ENCODE results near the gene AQP4.

The AQP4 gene, protein sequence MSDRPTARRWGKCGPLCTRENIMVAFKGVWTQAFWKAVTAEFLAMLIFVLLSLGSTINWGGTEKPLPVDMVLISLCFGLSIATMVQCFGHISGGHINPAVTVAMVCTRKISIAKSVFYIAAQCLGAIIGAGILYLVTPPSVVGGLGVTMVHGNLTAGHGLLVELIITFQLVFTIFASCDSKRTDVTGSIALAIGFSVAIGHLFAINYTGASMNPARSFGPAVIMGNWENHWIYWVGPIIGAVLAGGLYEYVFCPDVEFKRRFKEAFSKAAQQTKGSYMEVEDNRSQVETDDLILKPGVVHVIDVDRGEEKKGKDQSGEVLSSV

DNA sequence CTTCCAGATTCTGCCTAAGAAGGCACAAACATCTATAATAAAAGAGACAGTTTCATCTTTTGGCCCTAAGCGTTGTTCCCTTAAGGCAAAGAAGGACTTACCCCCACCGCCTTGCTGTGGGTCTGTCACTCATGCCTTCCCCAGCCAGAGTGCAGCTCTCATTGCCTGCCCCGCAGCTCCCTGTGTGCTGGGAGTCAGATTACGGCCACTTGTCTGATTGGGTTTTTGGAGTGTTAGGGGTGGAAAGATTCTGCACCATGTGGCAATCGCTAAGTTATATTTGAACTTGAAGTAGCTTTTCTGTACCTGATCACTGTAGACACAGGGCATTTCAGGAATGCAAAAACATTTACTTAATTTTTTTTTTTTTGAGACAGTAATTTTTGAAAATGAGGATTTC is at the start of gene AQP4:
Gene AQP4, minus strand, starts transcription at position 151 of the 400 bp plus-strand sequence. Its CDS starts 18 bp downstream, at position 133.
- DNase-seq: no peak

DNA sequence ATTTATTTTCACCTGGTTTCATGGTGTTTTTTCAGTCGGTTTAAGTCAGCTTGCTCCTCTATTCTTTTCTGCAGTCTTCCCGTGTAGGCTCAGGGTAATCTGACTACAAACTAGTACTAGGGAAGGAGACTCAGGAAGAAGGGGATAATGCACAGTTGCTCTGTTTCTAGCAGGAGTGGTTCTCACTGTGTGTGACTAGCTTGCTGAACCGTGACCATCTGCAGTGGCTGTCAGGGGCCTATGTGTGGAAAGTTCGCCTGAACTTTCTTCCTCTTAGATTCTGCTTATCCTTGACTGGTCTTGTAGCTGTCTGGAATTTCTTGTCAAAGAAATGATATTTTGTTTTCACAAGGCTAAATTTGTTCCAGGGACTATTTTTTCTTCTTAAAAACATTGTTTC is 46.3 kb upstream of the AQP4 start:
- DNase-seq: no peak

DNA sequence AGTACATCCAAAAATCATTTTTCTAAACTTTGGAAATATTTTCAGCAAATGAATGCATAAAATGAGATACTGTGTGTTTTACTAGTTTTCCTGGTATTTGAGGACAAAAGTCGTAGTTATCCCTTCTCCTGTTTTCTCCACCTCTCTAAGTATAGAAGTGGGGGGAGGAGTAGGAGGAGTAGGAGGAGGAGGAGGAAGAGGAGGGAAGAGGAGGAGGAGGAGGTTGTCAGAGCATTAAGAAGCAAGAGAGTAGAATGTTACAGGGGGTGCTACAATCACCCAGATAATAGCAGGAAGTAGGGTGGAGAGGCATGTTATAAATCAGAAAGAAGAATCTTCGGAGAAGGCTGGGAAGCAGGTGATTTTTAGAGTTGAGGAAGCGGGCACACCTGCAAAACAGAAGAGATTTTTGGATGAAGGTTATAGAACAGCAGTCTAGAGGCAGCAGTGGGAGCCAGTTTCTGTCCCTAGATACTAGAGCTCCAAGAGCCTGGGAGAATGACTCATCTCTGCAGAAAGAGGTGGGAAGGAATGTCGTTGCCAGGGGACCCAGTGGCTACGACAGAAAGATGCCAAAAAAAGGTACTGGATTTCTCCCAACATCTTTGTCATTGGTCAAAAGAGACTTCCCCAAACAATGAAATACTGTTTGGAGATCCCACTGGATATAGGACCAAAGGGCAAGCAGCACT is 44.2 kb upstream of the AQP4 start:
- DNase-seq: no peak

DNA sequence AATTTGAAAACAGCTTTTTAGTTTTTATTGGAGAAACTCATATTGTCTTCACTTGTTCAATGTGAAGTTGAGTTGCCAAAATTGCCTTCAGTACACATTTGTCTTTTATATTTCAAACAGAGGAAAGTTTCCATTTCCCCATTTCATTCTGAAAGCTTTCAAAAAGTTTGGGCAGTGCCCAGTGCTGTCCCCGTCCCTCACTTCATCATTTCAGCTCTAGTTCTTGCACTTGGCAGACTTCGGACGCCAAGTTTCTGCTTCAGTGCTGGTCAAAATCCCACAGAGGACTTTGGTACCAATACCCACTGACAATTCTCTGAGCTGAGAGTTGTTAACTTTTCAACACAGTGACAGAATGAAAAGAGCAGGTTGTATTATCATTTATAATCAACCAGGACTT is 43.4 kb upstream of the AQP4 start:
- no peak for DNase-seq

DNA sequence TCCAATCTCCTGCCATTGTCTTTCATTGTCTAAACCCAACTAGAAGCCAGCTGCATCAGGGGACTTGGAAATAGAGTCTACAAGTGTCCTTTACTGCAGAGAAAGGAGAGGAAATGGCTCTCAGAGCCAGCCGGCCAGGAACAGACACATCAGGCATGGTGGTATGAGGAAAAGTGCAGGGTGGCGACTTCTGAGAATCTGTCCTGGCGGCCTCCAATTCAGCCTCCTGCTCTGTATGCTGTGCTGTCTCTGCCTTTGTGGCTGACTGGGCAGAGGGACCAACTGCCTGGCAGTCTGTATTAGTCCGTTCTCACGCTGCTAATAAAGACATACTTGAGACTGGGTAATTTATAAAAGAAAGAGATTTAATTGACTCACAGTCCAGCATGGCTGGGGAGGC is 36.8 kb upstream of the AQP4 start:
- DNase-seq: no peak

DNA sequence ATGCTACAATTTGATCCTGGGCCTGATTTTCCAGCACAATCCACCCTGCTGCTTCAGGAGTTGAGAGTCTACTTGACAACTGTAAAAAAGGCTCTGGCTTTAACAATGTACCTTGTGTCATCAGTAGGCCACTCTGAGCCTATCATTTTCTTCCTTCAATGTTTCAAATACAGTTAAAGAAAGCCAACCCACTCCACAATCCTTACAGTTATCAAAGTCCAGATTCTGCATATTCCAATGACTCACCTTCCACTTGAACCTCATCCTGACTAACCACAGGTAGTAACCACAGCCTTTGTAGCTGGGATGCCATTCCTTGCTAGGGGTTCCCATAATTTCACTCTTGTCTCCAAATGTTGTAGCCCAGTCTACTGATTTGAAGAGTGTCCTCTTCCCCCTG is 35.5 kb upstream of the AQP4 start:
- no peak for DNase-seq

DNA sequence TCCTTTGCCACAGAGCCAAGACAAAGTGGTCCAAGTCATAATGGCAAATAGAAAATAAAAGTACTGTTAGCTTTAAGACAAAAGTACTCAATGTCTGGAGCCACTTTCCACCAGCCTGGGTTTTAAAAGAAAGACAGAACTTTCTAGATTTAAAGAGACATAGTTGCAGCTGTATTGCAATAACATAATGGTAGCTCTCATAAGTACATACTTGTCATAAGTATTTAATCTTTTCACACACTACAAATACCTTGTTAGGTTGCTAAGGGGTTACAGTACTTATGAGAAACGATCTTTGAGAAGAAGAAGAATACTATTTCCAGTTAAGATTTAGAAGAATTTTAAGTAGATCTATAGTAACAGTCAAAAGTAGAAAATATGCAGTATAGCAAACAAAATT is 28.9 kb upstream of the AQP4 start:
- no peak for DNase-seq

DNA sequence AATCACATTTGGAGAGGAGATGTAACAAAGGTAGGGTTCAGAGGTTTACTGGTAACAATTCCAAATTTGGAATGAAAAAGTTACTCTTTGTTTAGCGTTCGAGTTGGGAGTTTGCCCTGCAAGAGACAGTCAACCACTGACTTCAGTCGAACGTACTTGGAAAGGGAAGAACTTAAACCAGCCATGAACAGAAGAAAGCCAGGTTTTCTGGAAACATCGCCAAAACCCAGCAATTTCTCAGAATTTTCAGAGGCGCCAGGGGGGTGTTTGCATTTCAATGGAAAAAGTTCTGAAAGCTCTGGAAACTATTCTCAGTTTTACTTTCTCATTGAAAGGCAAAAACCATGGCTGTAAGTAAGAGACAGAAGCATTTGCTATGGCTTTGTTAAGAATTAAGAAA is 28.5 kb upstream of the AQP4 start:
- no peak for DNase-seq

DNA sequence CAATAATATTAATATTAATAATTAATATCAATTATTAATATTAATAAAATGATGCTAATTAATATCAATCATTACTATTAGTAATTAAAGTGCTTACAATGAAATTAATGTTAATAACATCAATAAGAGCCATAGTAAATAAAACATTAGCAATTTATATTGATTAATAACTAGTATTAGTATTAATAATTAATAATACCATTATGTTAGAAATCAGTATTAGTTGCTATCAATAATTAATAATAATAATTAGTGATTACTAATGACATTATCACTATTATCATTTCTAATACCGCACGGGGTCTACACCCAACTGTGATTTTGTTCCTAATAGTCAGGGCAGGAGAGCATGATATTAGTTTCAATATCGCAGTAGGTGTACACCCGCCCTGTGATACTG is 22.8 kb upstream of the AQP4 start:
- DNase-seq: no peak

DNA sequence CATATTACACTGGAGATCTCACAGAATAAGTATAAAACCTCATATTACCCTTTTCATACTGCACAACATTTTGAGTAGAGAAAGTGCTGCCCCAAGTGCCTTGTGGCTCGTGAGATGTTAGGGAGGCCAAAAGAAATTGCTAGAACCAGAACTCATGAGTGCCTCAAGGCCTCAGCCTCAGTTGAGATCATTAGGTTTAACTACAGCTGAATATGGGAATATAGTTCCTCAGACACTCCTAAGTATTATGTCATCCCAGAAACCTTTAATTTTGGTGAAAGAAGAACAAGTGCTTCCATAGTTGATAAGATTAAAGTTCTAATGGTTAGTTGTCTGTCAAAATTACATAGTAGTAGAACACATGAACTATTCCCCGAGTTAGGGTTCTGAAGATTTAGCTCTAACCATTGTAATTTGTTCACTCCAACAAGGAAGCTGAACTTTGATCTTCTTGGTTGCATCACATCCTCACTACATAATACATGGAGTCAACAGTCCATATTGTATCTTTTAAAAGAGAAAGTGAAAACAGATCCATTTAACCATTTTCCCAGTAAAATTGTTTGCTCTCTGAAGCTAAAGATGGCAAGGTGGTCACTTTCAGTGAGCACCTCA is 9.6 kb upstream of the AQP4 start:
- no peak for DNase-seq

DNA sequence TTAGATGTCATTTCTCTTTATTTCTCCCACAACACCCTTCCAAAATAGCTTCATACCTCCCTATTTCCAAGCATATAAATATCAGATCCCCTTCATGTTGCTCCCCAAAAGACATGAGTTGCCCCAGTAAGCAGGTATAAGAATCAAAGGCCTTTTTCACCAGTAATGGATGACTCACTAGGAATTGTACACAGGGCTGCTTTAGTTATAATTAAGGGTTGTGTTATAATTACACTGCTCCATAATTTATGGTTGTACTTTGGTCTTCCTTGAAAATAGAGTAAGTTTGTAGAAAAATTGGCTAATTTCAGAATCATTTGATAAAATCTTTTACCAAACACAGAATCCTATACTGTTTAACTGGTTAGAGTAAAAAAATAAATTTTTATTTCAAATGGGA is 8.8 kb upstream of the AQP4 start:
- no peak for DNase-seq

DNA sequence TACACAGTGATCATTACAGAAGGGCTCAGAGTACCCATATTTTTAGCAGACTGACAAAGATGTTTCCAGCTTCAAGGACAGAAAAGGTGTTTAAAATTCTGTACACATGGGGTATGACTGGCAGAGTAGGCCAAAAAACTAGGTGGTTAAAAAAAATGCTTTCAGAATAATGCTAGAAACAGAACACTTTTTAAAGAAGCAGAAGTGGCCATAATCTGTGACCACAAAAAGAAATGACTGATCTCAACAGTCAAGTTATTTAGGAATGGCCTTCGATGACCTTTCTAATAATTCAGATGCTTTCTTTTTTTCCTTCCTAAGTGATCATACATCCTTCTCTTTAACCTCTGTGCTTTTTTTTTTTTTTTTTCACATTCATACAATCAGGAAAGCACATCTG is 4.1 kb upstream of the AQP4 start:
- no peak for DNase-seq

DNA sequence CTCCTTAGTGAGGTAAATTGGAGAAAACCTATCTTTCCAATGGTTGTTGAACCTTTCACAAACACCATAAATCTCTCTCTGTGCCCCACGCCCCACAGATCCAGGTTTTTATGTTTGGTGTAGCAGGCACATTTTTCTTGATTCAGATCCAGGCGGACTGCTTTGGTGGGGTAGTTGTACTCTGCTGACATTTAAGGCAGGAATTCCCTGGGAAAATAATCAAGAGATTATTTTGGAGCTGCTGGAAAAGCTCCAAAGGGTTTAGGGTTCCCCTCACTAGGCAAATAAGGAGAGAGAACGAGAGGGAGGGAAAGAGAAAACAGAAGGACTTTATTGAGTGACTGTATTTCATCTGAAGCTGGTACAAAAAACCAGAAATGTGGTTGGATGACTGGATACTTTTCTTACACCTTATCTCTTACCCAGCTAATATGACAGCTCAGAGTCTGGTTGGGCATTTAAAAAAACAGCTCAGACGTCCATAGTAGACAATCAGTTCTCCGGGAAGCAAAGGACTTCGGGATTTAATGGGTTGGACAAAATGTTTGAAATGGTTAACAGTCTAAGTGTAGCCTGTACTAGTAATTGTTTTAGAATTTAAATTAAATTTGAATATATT is 3.6 kb upstream of the AQP4 start:
- DNase-seq: no peak

DNA sequence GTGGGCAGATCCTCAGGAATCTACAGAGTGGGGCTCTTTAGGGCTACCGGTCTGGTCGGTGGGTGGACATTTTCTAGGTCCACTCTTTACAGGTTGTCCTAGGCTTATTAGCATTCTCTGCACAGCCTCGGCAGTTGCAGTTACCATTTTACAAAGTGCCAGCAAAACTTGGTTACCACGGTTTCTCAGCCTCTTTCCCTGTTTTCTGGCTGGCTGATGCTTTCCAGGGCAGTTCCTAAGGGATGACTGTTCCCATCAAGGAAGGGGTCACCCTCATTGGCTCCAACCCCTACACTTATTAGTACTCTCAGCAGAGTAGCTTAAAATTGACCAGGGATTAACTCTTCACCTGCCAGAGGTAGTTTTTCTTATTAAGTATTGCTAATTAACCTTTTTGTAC is 2.0 kb upstream of the AQP4 start:
- DNase-seq: no peak

DNA sequence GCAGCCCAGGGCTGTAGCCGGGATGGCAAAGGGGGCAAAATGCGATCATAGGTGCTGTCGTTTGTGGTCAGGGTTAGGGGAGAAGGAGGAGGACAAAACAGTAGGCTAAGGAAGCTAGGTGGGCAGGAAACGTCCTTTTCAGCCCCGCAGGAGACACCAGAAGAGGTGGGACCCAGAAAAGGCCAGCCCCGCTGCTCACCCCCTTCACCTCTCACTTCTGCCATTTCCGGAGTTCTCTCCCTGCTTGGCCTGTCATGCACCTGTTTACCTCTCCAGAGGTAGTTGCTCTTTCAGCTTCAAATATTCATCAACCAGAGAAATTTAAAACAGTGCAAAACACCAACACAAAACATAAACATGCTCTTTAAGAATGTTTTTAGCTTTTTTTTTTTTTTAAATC is 849 bp downstream of the AQP4 start:
- no peak for DNase-seq

DNA sequence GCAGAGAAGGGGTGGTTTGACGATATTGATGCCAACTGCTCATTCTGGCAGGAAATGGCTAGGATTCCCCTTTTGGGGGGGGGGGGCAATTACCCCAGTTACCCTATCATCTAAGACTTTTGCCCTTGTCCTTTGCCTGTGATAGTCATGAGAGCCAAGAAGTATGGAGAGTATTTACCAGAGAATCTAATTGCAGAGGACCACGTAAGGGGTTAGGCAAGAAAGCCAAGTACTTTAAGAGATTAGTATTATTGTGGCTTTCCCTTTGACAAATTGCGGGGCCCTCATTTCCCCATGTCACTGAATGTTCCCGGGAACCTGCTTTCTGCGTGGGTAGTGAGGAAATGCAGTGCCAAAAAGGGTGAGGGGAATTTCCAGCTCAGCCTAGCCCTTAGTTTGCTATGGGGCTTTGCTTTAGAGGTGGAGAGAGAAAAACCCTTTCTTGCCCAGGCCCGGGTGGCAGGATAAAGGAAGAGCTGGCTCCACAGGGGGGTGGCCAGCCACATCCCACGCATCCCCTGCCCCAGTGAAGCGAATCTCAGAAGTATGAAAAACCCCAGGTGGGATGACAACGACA is 1.5 kb downstream of the AQP4 start:
- no peak for DNase-seq

DNA sequence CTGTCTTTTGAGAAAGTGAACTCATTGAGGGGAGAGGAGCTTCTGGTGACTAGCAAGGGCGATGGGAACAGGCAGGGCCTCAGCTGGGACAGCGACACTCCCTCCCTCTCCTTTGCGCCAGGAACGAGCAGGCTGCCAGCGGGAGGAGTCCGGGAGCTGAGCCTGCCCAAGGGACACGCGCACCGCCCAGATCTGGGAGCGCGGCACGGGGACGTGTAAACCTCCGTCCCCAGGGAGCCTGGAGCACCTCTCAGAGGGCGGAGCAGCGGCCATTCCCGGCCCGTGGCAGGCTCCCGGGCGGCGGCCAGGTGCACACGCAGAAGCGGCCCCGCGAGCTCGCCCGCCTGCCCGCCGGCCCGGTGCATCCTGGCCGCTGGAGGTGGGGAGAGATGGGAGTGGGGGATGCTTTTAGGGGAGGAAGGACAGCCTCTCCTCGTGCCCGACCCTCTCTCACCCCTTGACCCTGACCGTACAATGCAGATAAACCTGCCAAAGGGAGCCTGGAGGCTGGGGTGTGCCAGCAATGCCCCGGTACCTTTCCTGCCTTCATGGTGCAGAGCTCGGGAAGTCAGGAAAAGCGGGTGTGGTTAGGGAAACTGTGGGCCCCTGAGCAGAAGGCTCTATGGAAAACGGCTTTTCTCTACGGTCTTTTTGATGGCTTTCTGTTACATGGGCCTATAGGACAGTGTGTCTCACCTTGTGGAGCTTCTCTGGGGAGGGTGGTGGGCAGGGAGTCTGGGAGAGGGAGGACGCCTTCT is 2.2 kb downstream of the AQP4 start:
- no peak for DNase-seq

DNA sequence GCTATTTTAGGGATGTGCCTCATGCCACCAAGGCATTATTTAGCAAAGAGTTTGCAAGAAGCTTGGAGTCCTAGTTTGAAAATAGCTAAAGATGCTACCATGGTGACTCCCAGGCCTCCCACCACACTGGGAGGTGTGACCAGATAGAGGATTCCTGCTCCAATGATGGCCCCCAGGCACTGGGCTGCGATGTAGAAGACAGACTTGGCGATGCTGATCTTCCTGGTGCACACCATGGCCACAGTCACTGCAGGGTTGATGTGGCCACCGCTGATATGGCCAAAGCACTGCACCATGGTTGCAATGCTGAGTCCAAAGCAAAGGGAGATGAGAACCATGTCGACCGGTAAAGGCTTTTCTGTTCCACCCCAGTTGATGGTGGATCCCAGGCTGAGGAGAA is 3.4 kb downstream of the AQP4 start:
- no peak for DNase-seq

DNA sequence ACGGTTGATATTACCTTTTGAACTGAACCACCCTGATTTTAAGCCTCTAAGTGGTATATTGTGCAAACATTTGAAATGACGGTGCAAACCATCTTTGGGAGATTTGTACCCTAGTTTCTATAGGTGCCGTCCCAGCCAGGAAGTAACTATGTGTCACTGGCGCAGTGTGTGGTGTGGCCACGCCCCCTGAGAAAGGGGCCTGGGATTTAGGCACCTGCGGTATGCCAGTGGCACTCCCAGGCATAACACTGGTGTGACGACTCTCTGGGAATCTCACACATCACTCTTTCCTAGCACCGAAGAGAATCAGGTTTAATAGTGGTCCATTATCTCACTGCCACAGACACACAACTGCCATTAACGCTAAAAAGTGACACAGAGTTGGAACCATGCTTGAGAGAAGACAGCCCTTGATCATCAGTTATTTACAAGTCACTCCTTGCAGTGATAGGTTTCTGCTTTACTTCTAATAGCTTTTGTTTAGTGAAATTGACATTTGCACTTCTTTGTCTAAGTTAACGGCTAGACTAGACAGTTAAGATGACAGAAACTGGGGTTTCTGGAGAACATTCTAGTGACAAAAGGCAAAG is 11.1 kb downstream of the AQP4 start:
- no peak for DNase-seq

DNA sequence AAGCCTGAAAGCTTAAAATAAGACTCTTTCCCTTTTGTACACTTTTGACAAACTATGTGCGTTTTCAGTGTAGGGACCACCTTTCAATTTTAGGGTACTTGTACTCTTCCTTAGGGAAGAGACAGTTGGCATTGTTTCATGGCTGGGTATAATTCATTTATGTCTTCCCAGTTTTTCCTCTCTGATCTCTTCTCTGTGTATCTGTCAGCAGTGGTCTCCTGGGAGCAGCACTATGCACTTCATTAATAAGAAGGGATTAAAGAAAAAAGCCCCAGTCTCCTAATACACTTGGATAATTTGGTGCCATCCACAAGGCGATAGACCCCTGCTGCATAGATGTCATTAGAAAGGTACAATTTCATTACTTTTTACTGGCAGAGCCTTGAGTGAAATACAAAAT is 12.1 kb downstream of the AQP4 start:
- DNase-seq: no peak

DNA sequence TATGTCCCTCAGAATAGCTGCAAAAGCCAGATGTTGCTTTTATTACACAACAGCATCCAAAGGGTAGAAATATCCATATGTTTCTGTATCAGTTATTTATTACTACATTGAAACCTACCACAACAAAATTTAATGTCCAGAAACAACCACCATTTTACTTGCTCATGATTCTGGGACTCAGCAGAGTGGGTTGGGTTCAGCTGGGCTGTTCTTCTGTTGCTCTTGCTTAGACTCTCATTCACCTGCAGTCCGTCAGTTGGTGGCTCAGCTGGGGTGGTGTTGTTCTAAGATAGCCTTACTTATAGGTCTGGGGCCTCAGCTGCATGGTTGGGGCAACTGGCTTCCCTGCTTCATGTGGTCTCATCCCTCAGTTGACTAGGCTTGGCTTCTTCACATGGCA is 21.7 kb downstream of the AQP4 start:
- no peak for DNase-seq

DNA sequence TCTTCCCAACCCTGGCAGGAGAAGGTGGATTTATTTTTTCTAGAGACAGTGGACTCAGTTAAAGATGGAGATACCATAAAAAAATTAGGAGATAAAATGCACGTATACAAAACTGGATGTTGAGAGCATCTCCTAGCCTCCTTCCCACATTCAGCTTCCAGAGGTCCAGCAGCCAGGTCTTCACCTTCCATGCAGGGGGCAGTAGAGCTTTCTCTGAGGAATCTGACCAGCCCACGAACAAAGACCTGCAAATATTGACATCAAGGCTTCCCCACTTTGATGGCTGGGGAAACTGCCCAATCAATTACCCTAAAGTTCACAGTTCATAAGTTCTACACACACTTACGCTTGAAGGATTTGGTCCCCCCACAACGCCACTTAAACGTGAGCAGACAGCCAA is 24.5 kb downstream of the AQP4 start:
- no peak for DNase-seq

Measured in fibroblast of upper back skin (primary cell).